GM21737 (cell line): ENCODE measurements around the gene FBXO34.
"Not testable (repeated sequence)": the region's sequence is repeated elsewhere in the genome, so short reads cannot be mapped to it uniquely, and the experiment has no call there.

Experiments
- ATAC-seq: cut with Tn5 transposase; IDR thresholded peaks from one replicate; pipeline ENCODE4 v1.9.1; 2021; ENCODE audit warnings: mild to moderate bottlenecking, moderate library complexity; ENCODE audit not compliant: unreplicated experiment

The FBXO34 gene

DNA sequence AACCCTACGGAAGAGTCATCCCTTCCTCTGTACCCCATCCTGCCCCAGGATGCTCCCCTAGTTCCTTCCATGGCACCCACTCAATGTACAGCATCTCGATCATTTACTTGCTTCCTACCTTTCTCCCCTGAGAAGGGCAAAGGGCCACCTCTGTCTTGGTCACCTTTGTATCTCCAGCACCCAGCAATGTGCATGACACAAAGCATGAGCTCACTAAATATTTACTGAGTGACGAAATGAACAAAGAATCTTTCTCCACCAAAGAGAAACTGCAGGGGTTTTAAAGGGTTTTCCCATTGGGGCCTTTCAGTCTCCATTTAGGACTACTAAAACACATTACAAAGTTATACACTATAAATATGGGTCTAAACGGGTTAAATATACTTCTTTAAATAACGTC lies 109.8 kb downstream of the FBXO34 start:
- no peak for ATAC-seq

DNA sequence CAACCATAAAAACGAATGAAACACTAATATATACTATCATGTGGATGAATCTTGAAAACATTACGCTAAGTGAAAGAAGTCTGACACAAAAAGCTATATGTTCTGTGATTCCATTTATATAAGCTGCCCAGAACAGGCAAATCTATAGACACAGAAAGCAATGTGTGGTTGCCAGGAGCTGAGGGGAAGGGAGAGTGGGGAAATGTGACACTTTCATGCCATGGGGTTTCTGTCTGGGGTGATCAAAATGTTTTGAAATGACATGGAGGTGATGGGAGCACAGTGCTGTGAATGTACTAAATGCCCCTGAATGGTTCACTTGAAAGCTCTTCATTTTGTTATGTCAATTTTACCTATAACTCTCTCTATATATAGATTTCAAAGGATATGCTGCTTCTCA lies 110.3 kb downstream of the FBXO34 start:
- no peak for ATAC-seq

DNA sequence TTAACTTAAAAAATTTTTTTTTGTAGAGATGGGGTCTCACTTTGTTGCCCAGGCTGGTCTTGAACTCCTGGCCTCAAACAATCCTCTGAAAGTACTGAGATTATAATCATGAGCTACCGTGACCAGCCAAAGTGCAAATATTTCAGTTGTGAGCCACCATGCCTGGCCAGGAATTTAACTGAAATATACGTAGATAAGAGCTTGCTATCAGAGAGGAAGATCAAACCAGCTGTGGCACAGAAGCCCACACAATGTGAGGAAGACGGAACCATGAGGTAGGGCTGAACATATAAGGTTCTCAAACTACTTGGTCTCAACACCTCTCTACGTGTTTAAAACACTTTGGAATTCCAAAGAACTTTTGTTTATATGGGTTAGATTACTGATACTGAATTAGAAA lies 111.3 kb downstream of the FBXO34 start:
- ATAC-seq = no peak

DNA sequence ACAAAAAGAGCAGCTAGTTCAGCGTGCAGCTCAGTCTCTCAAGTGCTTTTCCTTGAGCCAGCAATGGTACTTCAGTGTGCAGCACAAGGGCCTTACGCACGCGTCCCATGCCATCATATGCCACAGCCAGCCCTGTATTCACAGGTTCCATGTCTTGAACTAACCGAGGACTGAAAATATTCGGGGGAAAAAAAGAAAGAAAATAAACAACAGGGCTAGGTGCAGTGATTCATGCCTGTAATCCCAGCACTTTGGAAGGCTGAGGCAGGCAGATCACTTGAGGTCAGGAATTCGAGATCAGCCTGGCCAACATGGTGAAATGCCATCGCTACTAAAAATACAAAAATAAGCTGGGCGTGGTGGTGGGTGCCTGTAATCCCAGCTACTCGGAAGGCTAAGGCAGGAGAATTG lies 111.8 kb downstream of the FBXO34 start:
- ATAC-seq = not testable (repeated sequence)

DNA sequence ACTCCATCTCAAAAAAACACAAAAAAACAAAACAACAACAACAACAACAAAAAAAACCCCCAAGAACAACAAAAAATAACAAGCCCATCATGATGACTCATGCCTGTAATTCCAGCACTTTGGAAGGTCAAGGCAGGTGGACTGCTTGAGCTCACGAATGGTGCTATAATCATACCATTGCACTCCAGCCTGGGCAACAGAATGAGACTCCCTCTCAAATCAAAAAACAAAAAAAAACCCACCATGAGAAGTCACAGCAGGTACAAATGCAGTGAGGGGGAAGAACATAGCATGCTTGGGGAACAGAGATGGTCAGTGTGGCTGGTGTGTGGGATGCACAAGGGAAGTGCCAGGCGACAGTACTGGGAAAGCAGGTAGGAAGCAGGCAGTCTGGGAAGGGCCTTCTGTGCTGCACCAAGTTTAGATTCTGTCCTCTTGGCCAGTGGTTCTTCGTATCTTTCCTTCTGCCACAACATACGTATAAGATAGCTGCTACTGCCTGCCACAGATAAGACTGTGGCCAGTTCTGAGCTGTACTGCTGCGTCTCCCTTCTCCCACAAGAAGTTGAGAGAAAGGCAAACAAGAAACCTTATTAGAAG lies 112.4 kb downstream of the FBXO34 start:
- no peak for ATAC-seq

GRCh38 chr14:55384536-55384935 lies 113.3 kb downstream of the FBXO34 start:
- ATAC-seq = no peak

DNA sequence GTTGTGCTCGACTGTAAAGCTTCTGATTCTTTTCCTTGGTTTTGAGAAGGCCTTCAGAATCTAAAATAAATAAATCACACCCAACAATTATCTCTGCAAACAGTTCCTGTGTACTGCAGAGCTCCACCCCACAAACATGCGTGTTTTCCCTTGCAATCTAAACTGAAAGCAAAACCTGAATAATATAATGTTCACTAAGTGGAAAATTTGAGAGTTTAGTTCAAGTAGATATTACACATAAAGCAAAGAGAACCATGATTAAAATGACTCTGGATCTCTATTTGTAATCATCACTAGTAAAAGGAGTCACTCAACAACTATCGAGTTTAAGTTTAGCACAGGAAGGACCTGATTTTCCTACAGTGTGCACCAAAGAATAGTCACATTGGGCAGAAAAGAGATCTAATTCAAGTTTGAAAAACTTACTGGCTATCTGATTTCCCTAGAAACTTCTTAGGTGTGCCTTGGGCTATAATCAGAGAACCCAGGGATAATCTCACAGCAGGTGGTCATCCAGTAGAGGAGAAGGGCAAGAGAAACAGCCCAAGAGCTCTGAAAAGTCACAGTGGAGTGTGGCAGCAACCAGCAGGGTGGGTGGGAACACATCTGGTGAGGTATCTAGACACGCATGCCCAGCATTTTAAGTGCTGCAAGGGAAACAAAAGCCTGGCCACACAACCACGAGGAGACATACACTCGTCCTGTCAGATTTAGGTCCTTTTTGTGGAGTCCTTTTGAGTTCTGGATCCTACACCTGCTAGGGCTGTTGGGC lies 115.0 kb downstream of the FBXO34 start:
- no peak for ATAC-seq

- no peak for ATAC-seq
These were observed 115.9 kb downstream of the FBXO34 start for GRCh38 chr14:55387121-55387520.

GRCh38 chr14:55388160-55388559 lies 116.9 kb downstream of the FBXO34 start:
- ATAC-seq = no peak

GRCh38 chr14:55389330-55389729 lies 118.1 kb downstream of the FBXO34 start:
- ATAC-seq = no peak

GRCh38 chr14:55398679-55399078 lies 127.5 kb downstream of the FBXO34 start:
- ATAC-seq = no peak

GRCh38 chr14:55399183-55399582 lies 128.0 kb downstream of the FBXO34 start:
- no peak for ATAC-seq

DNA sequence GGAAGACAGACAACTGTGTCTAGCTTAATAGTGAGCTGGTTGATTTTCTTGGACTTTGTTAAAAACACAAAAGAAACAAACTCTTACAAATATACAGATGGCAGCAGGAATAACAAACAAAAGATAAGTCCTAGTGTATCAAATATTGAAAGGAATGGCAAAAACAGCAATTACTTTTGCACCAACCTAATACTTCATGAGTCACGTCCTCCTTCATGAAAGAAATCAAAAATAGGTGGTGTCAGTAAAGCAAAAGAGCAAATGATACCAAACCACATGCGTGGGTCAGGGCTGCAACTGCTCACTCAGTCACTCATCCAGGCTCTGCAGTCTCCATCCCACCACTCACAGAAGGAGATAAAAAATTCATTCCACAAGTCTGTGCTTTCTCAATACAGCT lies 128.6 kb downstream of the FBXO34 start:
- no peak for ATAC-seq

DNA sequence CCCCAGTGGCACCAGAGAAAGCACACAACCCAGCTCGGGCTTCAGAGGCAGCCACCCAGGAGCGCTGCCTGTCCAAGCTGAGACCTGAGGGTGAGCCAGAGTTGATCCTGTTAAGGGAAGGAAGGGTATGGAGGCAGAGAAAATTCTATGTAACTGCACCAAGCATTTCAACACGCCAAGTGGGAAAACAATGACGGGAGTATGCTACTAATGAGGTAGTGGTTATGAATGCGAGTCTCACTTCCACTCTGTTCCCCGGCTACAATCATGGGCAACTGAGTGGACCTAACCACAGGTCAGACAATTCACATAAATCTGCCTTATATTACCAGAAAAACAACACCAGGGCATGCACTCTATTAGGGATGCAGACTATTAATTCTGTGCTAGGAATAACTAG lies 130.5 kb downstream of the FBXO34 start:
- ATAC-seq = no peak
